Dedifferentiated amniotic fluid mesenchymal stem cell (primary cell): ENCODE results near the gene AKTIP.
"Not testable (repeated sequence)": the region's sequence is repeated elsewhere in the genome, so short reads cannot be mapped to it uniquely, and the experiment has no call there.

Experiments
- DNase-seq: peaks from one replicate; pipeline ENCODE4 v3.0.0-alpha.2; 2016; ENCODE audit errors: extremely low spot score

AKTIP gene

GRCh38 chr16:53515811-53516210 is 12.8 kb upstream of the AKTIP start:
- DNase-seq: no peak

GRCh38 chr16:53515259-53515658 is 12.2 kb upstream of the AKTIP start:
- no peak for DNase-seq

- not testable (repeated sequence) for DNase-seq
These were observed 9.8 kb upstream of the AKTIP start for GRCh38 chr16:53512795-53513194.

- DNase-seq: no peak
These were observed 8.6 kb upstream of the AKTIP start for GRCh38 chr16:53511403-53512280.

GRCh38 chr16:53511084-53511402 is 8.0 kb upstream of the AKTIP start:
- DNase-seq: no peak

- DNase-seq: no peak
These were observed 7.7 kb upstream of the AKTIP start for GRCh38 chr16:53510704-53511070.

- peak; percentile 73 for DNase-seq
These were observed 7.1 kb upstream of the AKTIP start for GRCh38 chr16:53509906-53510703.

GRCh38 chr16:53507464-53508179 is 4.6 kb upstream of the AKTIP start:
- no peak for DNase-seq

GRCh38 chr16:53506254-53506653 is 3.2 kb upstream of the AKTIP start:
- DNase-seq: no peak

- DNase-seq: no peak
These were observed 1.7 kb upstream of the AKTIP start for GRCh38 chr16:53504665-53505064.

GRCh38 chr16:53503991-53504663 is 1.1 kb upstream of the AKTIP start:
- DNase-seq: peak; percentile 18

GRCh38 chr16:53503270-53503923 is 388 bp upstream of the AKTIP start:
- DNase-seq: peak; percentile 100

GRCh38 chr16:53501216-53501859 is 1.7 kb downstream of the AKTIP start:
- no peak for DNase-seq

GRCh38 chr16:53498984-53499383 is 4.0 kb downstream of the AKTIP start:
- DNase-seq: no peak

GRCh38 chr16:53495325-53495724 is 7.7 kb downstream of the AKTIP start:
- DNase-seq: no peak

GRCh38 chr16:53494636-53495035 is 8.4 kb downstream of the AKTIP start:
- no peak for DNase-seq

- no peak for DNase-seq
These were observed 10.5 kb downstream of the AKTIP start for GRCh38 chr16:53492503-53492902.

- DNase-seq: no peak
These were observed 13.3 kb downstream of the AKTIP start for GRCh38 chr16:53489755-53490154.

- DNase-seq: no peak
These were observed 16.8 kb downstream of the AKTIP start for GRCh38 chr16:53486230-53486629.

- no peak for DNase-seq
These were observed 18.5 kb downstream of the AKTIP start for GRCh38 chr16:53484542-53484941.

GRCh38 chr16:53482123-53482522 is 20.9 kb downstream of the AKTIP start:
- DNase-seq: no peak
